ENCODE measurements around the gene MN1.

DNA sequence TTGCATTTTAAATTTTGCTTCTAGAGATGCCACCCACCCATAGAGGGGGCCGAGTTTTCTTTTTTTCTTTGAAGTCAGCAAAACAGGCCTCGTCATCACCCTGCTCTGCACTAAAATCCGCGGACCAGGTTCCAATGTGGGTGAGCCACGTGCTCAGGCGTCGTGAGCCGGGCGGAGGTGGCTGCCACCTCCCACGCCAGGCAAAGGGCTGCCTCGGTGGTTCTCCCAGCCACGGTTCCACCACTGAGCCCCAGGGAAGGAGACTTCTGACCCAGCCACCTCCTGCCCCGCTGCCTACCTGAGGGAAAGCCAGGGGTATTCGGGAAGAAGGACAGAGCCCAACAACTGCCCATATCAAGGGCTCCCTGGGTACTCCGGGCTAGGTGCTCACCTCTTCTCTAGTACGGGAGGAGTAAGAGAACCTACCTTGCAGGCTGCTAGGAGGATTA, 45.3 kb downstream of the MN1 start:
- TF ChIP-seq CTCF (conservative IDR thresholded peaks at IDR 0.05 in 1 of 2, IDR thresholded peaks at IDR 0.05 in 1 of 2; ENCODE audit: low read depth in 1 of 2, low read length in 2 of 2): no peak
- no peak for TF ChIP-seq EZH2 (IDR thresholded peaks at IDR 0.05; ENCODE audit: low read length, missing control alignments)
